HG03175 (cell line): ENCODE results near the gene MSH2.
A peak's percentile ranks its signal among the peaks of the same experiment; 100 is the strongest.

Experiments used
- ATAC-seq: cut with Tn5 transposase; IDR thresholded peaks from one replicate; pipeline ENCODE4 v1.9.1; 2021; ENCODE audit warnings: mild to moderate bottlenecking, moderate library complexity; ENCODE audit not compliant: unreplicated experiment

MSH2 gene

DNA sequence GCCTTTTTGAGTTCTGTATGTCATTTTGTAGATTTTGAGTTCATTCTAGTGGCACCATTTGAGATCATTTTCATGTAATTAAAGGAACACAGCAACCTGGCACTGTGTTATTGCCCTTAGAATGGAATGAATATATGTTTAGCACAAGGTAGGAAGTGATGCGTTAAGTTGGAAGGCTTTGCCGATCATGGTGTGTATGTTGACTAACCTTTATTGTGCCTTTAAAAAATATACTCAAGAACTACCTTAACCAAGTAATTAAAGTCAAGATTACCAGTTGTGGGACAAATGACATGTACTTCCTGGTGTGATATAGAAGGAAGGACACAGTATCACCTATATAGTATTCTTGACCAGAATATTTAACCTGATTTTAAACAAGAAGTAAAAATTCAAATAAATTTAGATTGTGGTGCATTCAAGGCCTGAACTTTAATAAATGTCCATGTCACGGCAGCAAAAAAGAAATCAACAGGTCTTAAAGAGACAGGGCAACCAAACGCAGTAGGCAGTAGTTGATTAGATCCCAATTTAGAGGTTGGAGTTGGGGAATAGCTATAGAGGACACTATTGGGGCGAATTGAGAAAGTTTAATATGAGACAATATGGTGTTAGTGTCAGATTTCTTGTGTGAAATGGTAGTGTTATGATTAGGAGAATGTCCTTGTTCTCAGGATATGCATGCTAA is 68.6 kb downstream of the MSH2 start:
- no peak for ATAC-seq

GRCh38 chr2:47479863-47480262 is 76.9 kb downstream of the MSH2 start:
- ATAC-seq, result no peak

GRCh38 chr2:47483191-47483590 is 80.2 kb downstream of the MSH2 start:
- no peak for ATAC-seq

- no peak for ATAC-seq
These were observed 81.4 kb downstream of the MSH2 start for GRCh38 chr2:47484396-47484795.

- no peak for ATAC-seq
These were observed 82.2 kb downstream of the MSH2 start for GRCh38 chr2:47485177-47485576.

- ATAC-seq, result no peak
These were observed 82.9 kb downstream of the MSH2 start for GRCh38 chr2:47485751-47486300.

- peak; percentile 99 for ATAC-seq
These were observed 84.0 kb downstream of the MSH2 start for GRCh38 chr2:47486841-47487497.

- no peak for ATAC-seq
These were observed 84.5 kb downstream of the MSH2 start for GRCh38 chr2:47487498-47487875.

GRCh38 chr2:47488870-47489584 is 86.1 kb downstream of the MSH2 start:
- no peak for ATAC-seq

GRCh38 chr2:47490406-47490805 is 87.5 kb downstream of the MSH2 start:
- ATAC-seq, result no peak

- ATAC-seq, result no peak
These were observed 90.5 kb downstream of the MSH2 start for GRCh38 chr2:47493317-47494035.

GRCh38 chr2:47494267-47495130 is 91.5 kb downstream of the MSH2 start:
- ATAC-seq, result no peak

DNA sequence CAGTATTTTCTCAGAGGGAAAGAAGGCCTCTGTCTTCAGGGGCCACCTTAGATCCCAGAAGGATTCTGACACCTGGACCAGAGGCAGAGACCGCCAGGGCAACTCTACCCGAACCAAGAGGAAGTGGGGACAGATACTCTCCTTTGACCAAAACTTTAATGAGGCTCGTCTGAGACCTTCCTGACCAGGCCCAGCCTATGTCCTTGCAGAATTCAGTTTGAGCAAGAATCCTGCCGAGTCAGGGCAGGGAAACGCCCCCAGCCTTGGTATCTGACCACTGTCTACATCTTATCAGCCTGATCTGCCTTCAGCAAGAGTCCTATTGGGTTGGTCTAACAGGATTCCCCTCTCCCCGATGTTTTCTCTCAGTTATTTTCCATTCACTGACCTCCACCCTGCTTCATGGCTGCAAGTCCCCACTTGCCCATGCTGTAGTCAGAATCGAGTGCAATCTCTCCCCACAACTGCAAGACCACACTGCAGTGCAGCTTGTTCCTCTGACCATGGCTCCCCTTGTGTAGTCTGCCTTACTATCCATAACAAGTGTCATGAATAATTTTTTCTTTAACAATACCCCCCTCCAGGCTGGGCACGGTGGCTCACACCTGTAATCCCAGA is 95.0 kb downstream of the MSH2 start:
- no peak for ATAC-seq

DNA sequence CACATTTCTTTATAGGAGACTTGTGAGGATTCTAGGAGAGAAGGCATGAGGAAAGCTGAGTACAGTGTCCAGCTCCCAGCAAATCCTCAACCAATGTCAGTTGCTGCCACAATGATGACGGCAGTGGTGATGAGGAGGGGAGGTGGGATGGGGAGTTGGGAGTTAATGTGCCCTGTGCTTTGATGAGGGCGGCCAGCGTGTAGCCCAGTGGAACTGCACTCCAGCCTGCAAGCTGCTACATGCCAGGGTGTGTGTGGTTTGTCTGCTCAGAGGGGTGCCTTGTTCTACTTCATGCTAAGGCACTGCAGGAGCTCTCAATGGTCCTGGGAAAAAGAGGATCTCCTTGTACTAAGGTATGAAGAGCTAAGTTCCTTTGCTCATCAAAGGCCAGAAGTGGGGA is 96.1 kb downstream of the MSH2 start:
- no peak for ATAC-seq

DNA sequence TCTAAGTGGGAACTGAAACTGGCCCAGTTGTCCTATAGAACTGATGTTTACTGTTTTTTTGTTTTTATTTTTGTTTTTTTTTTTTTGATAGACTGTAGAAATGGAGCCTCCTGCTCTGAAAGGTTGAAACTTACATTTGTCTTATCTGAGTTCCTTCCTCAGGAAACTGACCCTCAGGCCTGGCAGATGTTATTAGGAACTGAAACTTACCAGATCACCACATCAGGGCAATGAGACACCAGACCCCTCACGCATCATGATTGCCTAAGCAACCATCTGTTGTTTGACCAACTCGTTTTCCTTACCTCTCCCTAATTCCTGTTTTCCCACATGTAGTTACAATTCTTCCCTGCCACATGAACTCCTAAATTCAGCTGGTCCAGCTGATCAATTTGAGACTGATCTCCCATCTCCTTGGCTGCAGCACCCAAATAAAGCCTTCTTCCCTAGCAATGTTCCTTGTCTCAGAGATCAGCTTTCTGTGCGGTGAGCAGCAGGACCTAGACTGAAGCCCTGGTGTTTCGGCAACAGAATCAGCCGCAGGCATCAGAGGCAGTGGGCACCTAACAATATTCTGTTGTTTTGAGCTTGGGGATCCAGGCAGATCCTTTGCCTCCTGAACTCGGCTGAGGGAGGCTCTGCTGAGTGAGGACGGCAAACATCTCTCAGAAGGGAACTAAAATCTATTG is 96.8 kb downstream of the MSH2 start:
- ATAC-seq, result no peak

GRCh38 chr2:47501374-47502200 is 98.6 kb downstream of the MSH2 start:
- no peak for ATAC-seq

GRCh38 chr2:47502498-47502897 is 99.5 kb downstream of the MSH2 start:
- ATAC-seq, result peak; percentile 76

GRCh38 chr2:47503481-47504070 is 100.6 kb downstream of the MSH2 start:
- peak; percentile 58 for ATAC-seq
